Stimulated activated CD4-positive, alpha-beta T cell treated with anti-CD3 and anti-CD28 coated beads, TNF-alpha, amount 100 ng/mL, for 24 hours (primary cell): ENCODE measurements around the gene OSBPL10.
"Not testable (repeated sequence)": the region's sequence is repeated elsewhere in the genome, so short reads cannot be mapped to it uniquely, and the experiment has no call there.

Experiments used
- DNase-seq, 3 experiments: peaks; one replicate each; pipeline ENCODE4 v3.0.0-alpha.2; 2020; ENCODE audit warnings: low read depth in 3 of 3

OSBPL10 gene

DNA sequence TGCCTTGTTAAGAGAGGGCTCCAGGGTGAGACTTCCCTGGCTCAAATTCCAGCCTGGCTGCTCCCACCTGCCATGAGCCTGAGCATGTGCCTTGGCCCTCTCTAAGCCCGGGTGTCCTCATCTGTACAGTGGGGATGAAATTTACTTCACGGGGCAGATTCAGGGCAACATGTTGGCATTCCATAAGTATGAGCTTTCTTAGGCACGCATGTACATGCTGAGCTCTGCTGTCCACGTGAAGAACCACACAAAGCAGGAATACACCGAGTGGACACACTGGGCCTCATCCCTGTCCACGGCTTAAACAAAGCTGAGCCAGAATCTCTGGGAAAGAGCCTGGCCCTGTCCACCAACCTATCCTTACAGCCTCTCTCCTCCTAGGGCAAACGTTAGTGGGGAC is 167.4 kb downstream of the OSBPL10 start:
- no peak for DNase-seq

DNA sequence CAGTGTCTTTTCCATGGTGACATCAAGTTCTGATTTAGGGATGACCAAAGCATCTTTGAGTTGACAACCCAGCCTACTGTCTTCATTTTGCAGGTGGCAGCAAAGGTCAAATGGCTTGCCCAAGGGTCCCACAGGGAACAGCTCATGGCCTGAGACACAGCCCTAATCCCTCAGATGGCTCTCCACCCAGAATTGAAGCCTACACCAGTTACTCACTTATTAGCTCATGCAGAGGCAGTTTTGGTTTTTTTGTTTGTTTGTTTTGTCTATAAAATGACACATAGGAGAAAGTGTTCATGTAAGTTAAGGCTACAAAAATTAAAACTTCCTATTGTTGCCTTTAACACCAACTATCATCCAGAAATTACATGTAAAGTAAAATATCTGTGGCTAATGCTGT is 167.9 kb downstream of the OSBPL10 start:
- no peak for DNase-seq

DNA sequence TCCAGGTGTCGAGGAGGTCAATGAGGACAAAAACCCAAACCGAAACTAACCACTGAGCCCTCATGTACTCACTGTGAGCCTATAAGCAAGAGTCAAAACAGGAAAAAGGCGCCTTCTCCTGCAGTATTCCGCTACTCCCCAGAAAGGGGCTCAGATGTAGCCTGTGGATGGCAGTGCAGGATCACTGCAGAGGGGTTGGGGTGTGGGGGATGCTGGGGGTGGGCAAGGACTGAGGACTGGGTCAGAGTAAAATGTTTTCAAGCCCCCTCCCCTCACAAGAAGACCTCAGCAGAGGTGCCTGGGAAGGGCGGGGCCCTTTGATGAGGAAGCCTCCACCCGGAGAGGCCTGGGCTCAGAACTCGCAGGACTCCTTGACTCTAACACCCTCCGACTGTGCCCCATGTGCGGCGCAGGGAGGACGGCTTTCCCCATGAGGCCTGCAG is 170.1 kb downstream of the OSBPL10 start:
- DNase-seq, result no peak

DNA sequence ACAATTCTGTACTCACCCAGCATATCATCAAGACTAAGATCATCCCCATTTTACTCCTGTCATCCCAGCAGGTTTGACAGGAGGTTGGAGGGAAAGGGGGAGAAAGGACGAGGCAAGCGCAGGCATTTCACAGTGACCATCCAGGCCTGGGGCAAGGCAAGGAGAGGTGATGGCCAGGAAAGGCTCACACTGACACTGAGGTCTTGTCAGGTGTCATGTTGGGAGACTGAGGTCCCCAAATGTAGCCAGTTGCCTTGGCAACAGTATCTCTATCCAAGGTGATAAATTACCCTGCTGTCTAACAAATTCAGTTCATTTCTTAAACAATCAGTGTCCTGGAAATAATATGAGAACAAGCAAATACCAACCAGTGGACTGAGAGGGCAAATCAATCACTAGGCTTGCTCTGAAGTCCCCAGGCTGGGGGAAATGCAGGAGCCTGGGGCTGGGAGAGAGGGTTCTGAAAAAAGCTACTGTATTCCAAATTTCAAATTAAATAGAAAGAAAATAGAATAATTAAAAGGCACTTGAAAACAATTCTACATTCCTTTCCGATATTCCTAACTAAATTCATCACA is 172.8 kb downstream of the OSBPL10 start:
- DNase-seq, result no peak

DNA sequence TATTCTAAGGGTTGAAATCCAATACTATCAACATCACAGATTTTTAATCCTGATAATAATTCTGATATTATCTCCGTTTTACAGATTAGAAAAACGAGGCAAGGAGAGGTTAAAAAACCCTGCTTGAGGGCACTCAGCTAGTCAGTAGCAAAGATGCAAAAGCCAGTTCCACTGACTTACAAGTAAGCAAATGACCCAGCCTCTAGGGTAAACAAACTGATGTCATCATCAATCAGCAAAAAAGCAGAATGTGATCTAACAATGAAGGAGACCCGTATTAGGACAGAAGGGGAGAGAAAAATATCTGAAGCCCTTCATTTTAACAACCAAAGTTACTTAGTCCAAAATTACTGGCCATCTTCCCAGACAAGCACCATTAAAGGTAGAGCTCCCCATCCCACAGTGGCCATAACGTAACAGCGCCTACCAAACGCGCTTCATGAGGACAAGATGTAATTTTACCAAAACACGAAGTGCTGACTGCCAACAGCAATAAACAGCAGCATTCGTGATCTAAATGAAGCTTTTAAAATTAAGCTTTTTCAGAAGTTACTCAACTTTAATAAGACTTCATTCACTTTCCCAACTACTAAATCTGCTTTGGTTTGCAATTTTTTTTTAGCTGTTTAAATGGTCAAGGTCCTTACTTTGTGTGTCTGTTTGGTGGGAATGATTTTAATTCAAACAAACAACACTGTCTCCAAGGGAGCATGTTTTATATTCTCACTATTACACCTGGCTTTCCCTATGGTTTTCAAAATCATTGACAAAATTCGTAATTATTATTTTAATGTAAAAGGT is 176.6 kb downstream of the OSBPL10 start:
- DNase-seq, result no peak

DNA sequence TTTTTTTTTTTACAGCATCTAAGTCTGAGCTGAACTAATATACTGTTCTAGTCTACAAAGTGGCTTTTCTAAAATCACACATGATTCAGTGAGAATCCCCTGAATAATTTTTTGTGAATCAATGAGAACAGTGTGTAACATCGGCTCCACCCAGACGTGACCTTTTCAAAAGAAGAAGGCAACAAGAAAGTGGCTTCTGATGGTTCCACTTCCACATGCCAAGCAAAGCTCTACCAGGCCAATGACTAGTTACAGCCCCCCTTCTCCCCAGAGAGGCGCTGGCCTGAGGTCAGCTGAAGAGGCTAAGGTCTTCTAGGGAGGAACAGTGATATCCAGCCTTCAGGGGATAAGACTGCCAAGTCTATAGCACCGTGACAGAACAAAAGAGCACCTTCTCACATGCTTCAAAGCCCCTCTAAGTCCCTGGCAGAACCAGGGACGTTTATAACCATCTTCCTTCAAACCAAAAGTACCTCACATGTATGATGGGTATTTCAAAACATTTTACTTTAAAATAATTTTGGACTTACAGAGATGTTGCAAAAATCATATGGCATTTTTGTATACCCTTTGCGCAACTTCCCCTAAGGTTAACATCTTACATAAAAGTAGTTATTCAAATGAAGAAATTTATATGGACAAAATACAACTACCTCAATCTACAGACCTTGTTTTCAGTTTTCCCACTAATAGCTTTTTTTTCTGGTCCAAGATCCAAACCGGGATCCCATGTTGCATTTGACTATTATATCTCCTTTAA is 177.9 kb downstream of the OSBPL10 start:
- DNase-seq, result no peak

DNA sequence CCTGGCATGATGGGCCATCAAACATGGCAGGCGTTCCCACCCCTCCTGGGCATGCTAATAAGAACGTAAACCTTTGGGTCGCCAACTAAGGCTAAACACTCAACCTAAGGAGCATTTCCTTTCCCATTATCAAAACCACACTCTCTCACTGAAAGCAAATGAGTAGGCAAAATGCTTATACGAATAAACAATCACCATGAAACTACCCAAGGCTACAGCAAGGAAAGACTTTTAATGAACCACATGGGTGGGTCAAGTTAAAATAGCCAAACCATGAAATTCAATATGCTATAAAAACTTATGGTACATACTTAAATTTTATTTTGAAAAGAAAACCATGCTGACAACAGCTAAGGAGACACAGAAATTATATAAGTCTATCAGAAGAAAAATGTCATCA is 180.6 kb downstream of the OSBPL10 start:
- no peak for DNase-seq

DNA sequence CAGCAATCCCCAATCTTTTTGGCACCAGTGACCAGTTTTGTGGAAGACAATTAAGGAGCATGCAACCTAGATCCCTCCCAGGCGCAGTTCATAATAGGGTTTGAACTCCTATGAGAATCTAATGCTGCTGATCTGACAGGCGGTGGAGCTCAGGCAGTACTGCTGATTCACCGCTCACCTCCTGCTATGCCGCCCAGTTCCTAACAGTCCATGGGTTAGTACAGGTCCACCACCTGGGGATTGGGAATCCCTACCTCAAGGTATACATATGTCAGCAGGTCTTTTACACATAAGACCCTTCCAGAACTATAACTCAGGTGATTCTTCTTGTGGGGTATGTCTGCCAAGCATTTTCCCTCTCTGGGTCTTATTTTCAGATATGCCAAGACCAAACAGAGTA is 182.2 kb downstream of the OSBPL10 start:
- DNase-seq, result no peak

DNA sequence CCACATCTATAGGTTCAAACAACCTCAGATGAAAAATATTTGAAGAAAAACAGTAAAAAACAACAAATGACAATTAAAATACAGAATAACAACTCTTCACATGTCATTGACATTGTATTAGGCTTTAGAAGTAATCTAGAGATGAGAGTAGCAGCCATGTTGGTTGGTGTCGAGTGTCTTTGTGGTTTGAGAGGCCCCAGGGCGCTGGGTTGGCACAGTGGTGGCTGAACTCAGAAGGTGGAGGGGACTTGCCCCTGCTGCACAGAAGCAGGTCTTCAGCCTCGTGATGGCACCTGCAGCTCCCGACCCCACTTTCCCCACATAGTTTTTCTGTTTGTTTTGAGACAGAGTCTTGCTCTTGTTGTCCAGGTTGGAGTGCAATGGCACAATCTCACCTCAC is 187.2 kb downstream of the OSBPL10 start:
- no peak for DNase-seq

DNA sequence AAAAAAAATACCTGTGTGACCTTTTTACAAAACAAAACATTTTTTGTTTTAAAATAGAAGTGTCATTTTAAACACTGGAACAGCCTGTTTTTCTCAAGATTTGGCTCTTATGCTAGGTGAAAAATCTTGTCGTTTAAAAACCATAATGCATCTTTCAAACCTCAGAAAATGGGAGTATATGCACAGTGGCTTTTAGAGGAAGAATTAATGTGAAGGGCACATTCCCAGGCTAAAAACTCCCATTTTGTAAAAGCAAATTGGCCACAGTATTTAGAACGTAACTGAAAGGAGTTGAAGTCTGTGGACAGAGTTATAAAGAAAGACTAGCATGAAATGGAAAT is 190.0 kb downstream of the OSBPL10 start:
- DNase-seq, result no peak

DNA sequence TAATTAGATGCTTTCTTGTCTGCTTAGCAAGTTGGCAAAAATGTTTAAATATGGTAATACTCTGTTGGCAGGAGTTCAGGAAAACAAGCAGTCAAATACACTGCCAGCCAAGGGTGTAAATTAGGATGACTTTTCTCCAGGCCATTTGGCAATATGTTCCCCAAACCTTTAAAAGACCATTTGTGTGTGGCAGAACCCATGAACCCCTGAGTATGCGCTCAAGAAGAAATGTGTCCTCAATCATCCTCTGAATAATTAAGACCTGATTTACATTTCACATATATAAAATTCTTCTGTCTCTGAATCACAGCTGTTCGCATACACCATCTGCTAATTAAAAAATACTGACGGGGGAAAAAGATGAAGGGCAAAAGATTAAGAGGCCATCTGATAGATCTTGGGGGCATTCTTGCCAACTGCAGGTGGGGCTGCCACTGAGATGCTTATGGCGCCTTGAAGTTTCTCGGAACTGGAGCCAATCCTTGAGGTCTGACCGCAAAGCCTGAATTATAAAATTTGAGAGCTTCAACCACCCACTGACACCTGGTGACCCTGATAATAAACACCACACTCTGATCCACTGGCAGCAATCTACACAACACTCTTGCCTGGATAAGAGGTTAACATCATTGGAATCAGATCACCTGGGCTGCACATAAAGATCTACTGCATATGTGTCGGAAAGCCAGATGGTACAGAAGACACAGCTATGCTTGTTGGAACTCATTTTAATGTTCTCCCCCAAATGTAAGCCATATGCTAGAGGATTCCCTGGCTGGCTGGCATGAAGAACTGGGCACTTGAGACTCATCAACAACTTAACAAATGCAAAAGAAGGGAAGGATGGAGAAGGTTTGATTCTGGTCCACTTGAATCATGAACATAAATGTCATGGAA is 190.6 kb downstream of the OSBPL10 start:
- DNase-seq, result no peak

DNA sequence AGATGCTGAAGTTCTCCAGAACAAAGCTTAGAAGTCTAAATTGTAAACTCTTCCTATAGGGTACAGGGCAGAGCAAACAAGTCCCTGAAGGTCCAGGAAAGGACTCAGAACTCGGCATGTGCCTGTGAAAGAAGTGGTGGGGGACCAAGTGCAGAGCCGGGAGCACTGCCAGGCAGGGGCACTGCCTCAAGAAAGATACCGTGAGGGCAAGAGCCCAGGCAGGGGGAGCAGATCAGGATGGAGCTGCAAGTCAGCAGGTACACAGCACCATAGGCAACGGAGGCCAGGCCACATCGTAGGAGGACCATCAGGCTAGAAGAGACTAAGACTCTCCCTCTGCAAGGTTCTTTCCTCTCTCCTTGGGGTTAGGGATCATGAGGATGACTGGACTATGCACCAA is 191.6 kb downstream of the OSBPL10 start:
- no peak for DNase-seq

DNA sequence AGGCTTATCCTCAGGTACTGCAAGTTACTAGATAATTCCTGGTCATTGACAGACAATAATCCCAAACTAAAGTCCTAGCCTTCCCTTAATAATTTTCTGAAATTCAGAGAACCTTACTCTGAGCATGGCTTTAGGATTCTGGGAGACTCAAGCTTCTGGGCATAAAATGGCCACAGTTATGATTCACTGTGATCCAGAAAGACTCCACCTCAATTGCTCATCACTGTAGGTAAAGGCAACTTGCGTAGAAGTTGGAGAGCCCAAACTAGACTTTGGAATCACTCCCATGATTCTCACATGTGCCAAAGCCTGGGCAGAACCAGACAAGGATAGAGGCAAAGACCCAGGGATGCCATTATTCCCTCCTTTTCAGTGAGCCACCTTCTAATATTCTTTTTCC is 195.3 kb downstream of the OSBPL10 start:
- no peak for DNase-seq

DNA sequence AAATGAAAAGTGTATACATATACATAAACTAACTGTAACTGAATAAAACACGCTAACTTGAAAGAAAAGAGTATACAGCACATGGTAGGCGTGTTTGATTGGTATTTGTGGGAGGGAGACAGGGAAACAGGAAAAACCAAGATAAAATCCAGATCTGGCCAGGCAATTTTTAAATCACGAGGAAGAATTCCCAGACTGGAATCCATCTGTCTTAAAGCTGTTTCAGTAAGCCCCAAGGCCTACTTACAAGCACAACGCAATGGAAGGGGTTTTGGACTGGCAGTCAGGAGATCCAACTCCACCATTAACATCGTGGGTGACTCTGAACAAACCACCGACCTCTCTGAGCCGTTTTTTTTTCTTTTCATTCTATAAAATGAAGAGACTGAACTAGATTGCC is 195.8 kb downstream of the OSBPL10 start:
- DNase-seq, result no peak

DNA sequence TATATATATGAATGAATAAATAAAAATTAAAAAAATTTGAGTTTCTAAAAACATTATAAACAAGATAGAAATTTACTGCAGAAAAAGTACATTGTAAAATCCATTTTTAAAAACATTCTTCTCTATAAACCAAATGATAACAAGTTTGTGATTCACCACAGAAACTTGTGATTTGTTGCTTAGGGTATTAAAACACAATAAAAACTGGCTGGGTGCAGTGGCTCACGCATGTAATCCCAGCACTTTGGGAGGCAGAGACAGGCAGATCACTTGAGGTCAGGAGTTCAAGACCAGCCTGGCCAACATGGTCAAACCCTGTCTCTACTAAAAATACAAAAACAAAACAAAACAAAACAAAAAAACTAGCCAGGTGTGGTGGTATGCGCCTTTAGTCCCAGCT is 197.2 kb downstream of the OSBPL10 start:
- DNase-seq, result not testable (repeated sequence)

DNA sequence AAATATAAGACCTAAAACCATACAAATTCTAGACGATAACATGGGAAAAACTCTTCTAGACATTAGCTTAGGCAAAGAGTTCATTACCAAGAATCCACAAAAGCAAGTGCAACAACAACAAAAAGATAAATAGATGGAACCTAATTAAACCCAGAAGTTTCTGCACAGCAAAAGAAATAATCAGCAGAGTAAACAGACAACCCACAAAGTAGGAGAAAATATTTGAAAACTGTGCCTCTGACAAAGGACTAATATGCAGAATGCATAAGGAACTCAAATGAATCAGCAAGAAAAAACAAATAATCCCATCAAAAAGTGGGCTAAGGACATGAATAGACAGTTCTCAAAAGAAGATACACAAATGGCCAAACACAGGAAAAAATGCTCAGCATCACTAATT is 198.8 kb downstream of the OSBPL10 start:
- not testable (repeated sequence) for DNase-seq

DNA sequence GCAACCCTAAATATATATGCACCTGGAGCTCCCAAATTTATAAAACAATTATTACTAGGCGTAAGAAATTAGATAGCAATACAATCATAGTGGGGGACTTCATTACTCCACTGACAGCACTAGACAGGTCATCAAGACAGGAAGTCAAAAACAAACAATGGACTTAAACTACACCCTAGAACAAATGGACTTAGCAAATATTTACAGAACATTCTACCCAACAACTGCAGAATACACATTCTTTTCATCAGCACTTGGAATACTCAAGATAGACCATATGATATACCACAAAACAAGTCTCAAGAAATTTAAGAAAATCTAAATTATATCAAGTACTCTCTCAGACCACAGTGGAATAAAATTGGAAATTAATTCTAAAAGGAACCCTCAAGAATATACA is 201.5 kb downstream of the OSBPL10 start:
- DNase-seq, result no peak

DNA sequence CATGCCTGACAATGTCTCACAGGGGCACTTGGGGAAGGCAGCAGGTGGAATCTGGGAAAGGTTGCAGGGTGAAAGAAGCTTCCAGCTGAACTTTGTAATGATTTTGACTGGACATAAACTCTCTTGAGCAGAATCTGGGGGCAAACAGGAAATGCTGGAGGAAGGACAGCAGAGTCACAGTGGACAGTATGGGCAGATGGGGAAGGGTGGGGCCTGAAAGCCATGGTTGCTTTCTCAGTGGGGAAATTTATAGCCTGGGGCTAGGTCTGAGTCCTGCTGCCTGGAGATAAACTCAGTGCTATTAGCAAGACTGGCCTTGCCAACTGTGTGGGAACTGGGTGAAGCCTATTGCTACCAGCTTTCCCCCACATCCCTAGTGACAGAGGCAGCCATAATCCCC is 203.2 kb downstream of the OSBPL10 start:
- DNase-seq, result no peak

DNA sequence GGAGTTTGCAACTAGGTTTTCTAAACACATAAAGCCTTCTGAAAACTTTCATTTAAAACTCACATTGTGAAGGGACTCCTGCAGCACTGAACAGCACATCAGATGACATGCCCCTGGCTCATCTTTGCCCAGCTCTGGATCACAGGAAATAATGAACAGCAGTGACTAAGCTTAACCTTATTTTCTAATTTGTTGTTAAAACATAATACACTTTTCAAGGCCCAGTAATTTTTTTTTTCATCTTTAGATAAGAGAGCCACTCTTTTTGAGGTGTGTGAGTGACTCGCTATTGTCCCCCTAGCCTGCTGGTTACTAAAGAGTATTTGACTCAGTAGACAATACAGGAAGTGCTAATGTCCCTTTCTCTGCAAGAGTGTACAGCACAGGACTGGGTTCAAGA is 204.0 kb downstream of the OSBPL10 start:
- DNase-seq, result no peak

DNA sequence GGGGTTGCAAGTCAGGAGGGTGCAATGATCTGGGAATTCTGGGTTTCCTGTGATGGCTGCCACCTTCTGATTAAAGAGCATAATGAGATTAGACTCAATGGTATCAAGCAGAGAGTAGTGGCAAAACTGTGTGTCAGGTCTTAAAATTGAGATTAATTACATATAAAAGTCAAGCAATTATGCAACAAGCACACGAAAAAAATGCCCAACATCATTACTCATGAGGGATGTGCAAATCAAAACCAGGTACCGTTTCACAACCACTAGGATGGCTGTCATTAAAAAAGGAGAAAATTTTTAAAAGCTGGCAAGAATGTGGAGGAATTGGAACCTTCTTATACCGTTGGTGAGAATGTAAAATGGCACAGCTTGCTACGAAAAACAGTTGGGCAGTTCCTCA is 205.0 kb downstream of the OSBPL10 start:
- no peak for DNase-seq

DNA sequence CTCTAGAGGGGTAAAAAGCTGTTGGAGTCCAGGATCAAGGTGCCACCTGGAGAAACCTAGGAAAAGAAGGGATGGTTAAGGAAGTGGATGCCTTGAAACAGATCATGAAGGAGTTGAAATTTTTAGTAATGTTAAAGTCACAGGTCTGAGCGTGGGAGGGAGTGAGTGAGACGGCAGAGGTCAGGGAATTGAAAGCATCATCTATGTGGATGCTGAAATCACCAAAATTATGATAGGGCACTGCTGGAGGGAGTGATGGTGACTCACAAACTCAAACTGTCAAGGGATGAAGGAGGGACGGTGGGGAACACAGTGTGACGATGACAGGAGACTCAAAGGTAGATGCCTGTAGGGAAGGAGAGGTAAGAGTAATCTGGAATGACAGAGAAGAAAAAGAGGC is 205.7 kb downstream of the OSBPL10 start:
- no peak for DNase-seq
